ENCODE data around the gene P4HA1. TPM values are rescaled to one million over a fixed set of nuclear protein-coding genes. Genes with fewer than 3 reads are reported as not detected.
A peak's percentile ranks its signal among the peaks of the same experiment; 100 is the strongest.

Gene P4HA1
- total and polyA plus RNA-seq, 9 of the 15 experiments (the other 6 are each of a cell fraction or from before 2014, with no cell fraction given), result 20.2 to 177 (median 28.6) TPM

DNA sequence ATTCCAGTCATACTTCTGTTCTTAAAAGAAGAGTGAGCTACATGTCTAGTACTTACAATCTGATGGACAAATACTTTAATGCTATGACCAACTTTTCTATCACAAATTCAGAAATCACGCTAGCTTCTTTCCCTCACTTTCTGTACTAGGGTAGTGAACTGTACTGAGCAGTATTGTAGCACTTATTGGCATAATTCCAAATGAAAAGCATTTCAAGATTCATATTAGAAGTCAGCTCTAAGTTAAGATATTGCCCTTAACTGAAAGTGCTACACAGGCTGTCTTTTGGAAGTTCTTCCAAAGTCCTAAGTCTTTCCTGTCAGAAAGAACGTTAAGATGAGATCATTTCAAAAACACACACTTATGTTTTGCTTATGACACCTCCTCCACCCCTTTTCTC lies 13.4 kb downstream of the P4HA1 start:
- H3K27me3 ChIP-seq (ENCODE audit: control insufficient read depth in 2 of 2, insufficient read depth in 2 of 2, low read length in 2 of 2), result no peaks in the 10 kb centered on the region
- WGBS (ENCODE audit: insufficient coverage, low coverage, missing lambda C conversion rate), result 38% methylated on average over 2 of the region's 2 CpGs
- no peak overlapping the region for H3K9ac ChIP-seq (ENCODE audit: insufficient read depth in 1 of 2, low read depth in 2 of 2, low read length in 2 of 2)
- H3K79me2 ChIP-seq (ENCODE audit: control insufficient read depth, insufficient read depth, low read length), result peaks cover 92% of the 10 kb centered on the region
- peak overlapping the region; percentile 0; the same call in 1 of the 3 replicates for H3K27ac ChIP-seq (ENCODE audit: extremely low read depth, low read depth, low read length)
- DNase-seq (ENCODE audit: extremely low read depth in 1 of 4, low spot score in 3 of 4), result no peak
- H3K4me1 ChIP-seq (replicated peaks in 1 of 2; ENCODE audit: control insufficient read depth in 2 of 2, insufficient read depth in 2 of 2, low read length in 2 of 2), result peaks cover 4 to 22% of the 10 kb centered on the region in 2 experiments; a peak in 3 of 5 replicates
- H3K4me3 ChIP-seq, result no peak overlapping the region
- H3K36me3 ChIP-seq (ENCODE audit: control insufficient read depth, insufficient read depth, low read length), result peaks cover 3% of the 10 kb centered on the region; the same call in 2 of the 3 replicates
- peak; percentile 32 for FAIRE-seq
- no peak overlapping the region for H3K4me2 ChIP-seq (ENCODE audit: insufficient read depth, low read length)
- H2AFZ ChIP-seq (ENCODE audit: low read depth, low read length), result no peak overlapping the region
- intact Hi-C loops (cut with micrococcal nuclease), result no loop called here
- POLR2A ChIA-PET, result interaction anchor here (1.0 to 3.5 kb wide), 3 partner anchors 10 to 18 kb away, joined by 3 to 45 read pairs (median 4); partner anchors contain the start of gene P4HA1
- TF ChIP-seq PHF20 (IDR thresholded peaks at IDR 0.05; ENCODE audit: partially characterized antibody) (no peak), NFIC (IDR thresholded peaks at IDR 0.05) (peak; percentile 76), NFE2L1 (tag; IDR thresholded peaks at IDR 0.05; ENCODE audit: borderline replicate concordance, low read depth) (no peak), ATF7 (IDR thresholded peaks at IDR 0.05) (0 out of 2 replicates have a peak, but pooled peaks have one; percentile 13), ZNF609 (CRISPR knock-in tag; IDR thresholded peaks at IDR 0.05; ENCODE audit: borderline replicate concordance) (no peak), DLX4 (CRISPR knock-in tag; IDR thresholded peaks at IDR 0.05) (no peak), NFRKB (IDR thresholded peaks at IDR 0.05; ENCODE audit: low read depth) (no peak), MEIS2 (IDR thresholded peaks at IDR 0.05; ENCODE audit: partially characterized antibody) (no peak)
- CTCF ChIA-PET (ENCODE audit: low intra/inter-chr PET ratio), result no interaction called here
- peaks cover 24% of the 10 kb centered on the region for H4K20me1 ChIP-seq (replicated peaks; ENCODE audit: control insufficient read depth, insufficient read depth, low read length)
- H3K9me1 ChIP-seq (ENCODE audit: control insufficient read depth, insufficient read depth, low read length), result no peaks in the 10 kb centered on the region
- in situ Hi-C loops (cut with MboI), result no loop called here
- no peaks in the 10 kb centered on the region for H3K9me3 ChIP-seq (replicated peaks; ENCODE audit: control insufficient read depth, insufficient read depth, low read depth, low read length)
- ATAC-seq, result no peak; the same call in 2 of the 3 replicates
- no TSS peak for BruUV-seq (replicated peaks)
